GM12873 (cell line): ENCODE results near the gene FKRP.

Source experiments
- CTCF ChIP-seq: IDR thresholded peaks from 2 replicates; pipeline ENCODE4 v1.5.1; 2012; ENCODE audit warnings: low read depth, mild to moderate bottlenecking, moderate library complexity, low read length, control low read depth; ENCODE audit not compliant: insufficient read depth; ENCODE audit errors: missing control alignments

The FKRP gene

GRCh38 chr19:46710687-46711086 lies 35.2 kb upstream of the FKRP start:
- TF ChIP-seq CTCF, result no peak

- TF ChIP-seq CTCF, result no peak
Observed at GRCh38 chr19:46713781-46714443, 31.9 kb upstream of the FKRP start.

GRCh38 chr19:46714444-46715106 lies 31.3 kb upstream of the FKRP start:
- TF ChIP-seq CTCF, result no peak

GRCh38 chr19:46715620-46715974 lies 30.3 kb upstream of the FKRP start:
- TF ChIP-seq CTCF, result no peak

GRCh38 chr19:46715975-46716671 lies 29.7 kb upstream of the FKRP start:
- no peak for TF ChIP-seq CTCF

- TF ChIP-seq CTCF, result no peak
Observed at GRCh38 chr19:46716672-46717033, 29.2 kb upstream of the FKRP start.

GRCh38 chr19:46717034-46717715 lies 28.7 kb upstream of the FKRP start, which contains the start of gene PRKD2:
PRKD2 (minus strand) TSS chr19:46717114; CDS start chr19:46716370, 744 bp downstream.
- no peak for TF ChIP-seq CTCF
